ENCODE measurements around the gene CALB2.

- TF ChIP-seq CTCF (IDR thresholded peaks at IDR 0.05) (no peak), POLR2A (IDR thresholded peaks at IDR 0.05) (no peak)
Observed at GRCh38 chr16:71428385-71428784, 69.9 kb downstream of the CALB2 start.

Data from sigmoid colon (tissue), 3 donors.